Panc1 (cell line): ENCODE data around the gene BBX.

ENCODE experiments used
- TF ChIP-seq, protein P1 (sequence below): fragments of 450-650 bp; IDR thresholded peaks from 2 replicates; pipeline ENCODE4 v1.5.1; 2017; ENCODE audit warnings: mild to moderate bottlenecking
- TF ChIP-seq, protein P2 (sequence below), 2 experiments: IDR thresholded peaks; 2 replicates each; pipeline ENCODE4 v1.6.1; 2011 to 2012; ENCODE audit warnings: low read depth in 2 of 2, control low read depth in 1 of 2, low read length in 1 of 2, mild to moderate bottlenecking in 1 of 2, moderate library complexity in 1 of 2; ENCODE audit not compliant: insufficient read depth in 1 of 2

DNA sequence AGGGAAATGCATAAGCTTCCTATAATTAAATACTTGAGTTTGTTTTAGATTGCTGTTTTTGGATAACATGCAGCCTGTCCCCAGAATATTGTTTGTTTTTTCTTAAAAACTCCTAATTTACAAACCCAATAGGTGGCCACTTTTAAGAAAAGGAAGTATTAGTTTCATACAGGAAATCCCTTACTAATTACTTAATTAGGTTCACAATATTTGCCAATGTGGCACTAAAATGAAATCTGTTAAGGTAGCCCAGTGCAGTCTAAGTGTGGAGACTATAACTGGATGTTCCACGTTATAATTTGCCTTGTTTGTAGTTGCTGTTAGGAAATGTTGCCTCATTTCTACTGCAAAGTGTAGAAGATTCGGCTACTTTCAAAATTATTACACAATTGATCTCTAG is 195.8 kb downstream of the BBX start:
- TF ChIP-seq, protein P1, sequence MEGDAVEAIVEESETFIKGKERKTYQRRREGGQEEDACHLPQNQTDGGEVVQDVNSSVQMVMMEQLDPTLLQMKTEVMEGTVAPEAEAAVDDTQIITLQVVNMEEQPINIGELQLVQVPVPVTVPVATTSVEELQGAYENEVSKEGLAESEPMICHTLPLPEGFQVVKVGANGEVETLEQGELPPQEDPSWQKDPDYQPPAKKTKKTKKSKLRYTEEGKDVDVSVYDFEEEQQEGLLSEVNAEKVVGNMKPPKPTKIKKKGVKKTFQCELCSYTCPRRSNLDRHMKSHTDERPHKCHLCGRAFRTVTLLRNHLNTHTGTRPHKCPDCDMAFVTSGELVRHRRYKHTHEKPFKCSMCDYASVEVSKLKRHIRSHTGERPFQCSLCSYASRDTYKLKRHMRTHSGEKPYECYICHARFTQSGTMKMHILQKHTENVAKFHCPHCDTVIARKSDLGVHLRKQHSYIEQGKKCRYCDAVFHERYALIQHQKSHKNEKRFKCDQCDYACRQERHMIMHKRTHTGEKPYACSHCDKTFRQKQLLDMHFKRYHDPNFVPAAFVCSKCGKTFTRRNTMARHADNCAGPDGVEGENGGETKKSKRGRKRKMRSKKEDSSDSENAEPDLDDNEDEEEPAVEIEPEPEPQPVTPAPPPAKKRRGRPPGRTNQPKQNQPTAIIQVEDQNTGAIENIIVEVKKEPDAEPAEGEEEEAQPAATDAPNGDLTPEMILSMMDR, result no peak
- TF ChIP-seq, protein P2, sequence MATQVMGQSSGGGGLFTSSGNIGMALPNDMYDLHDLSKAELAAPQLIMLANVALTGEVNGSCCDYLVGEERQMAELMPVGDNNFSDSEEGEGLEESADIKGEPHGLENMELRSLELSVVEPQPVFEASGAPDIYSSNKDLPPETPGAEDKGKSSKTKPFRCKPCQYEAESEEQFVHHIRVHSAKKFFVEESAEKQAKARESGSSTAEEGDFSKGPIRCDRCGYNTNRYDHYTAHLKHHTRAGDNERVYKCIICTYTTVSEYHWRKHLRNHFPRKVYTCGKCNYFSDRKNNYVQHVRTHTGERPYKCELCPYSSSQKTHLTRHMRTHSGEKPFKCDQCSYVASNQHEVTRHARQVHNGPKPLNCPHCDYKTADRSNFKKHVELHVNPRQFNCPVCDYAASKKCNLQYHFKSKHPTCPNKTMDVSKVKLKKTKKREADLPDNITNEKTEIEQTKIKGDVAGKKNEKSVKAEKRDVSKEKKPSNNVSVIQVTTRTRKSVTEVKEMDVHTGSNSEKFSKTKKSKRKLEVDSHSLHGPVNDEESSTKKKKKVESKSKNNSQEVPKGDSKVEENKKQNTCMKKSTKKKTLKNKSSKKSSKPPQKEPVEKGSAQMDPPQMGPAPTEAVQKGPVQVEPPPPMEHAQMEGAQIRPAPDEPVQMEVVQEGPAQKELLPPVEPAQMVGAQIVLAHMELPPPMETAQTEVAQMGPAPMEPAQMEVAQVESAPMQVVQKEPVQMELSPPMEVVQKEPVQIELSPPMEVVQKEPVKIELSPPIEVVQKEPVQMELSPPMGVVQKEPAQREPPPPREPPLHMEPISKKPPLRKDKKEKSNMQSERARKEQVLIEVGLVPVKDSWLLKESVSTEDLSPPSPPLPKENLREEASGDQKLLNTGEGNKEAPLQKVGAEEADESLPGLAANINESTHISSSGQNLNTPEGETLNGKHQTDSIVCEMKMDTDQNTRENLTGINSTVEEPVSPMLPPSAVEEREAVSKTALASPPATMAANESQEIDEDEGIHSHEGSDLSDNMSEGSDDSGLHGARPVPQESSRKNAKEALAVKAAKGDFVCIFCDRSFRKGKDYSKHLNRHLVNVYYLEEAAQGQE (IDR thresholded peaks at IDR 0.05; ENCODE audit: insufficient read depth in 1 of 2, low read depth in 2 of 2, low read length in 1 of 2), result no peak
